Keratinocyte (primary cell): Measurements from ENCODE around the gene SEC61A2. TPM values are rescaled to one million over a fixed set of nuclear protein-coding genes. Genes with fewer than 3 reads are reported as not detected.

Experiments
- DNase-seq: peaks from one replicate; pipeline ENCODE4 v3.0.0-alpha.2; 2011; ENCODE audit warnings: low read depth, missing footprints, low spot score
- FAIRE-seq: peaks from 2 replicates; lab custom pipeline; 2011; peaks lifted over from hg19 to GRCh38; lab: Jason Lieb, UNC
- H2AFZ ChIP-seq: 2 replicates; pipeline ENCODE4 v1.6.0; 2012; ENCODE audit warnings: low read length, control low read depth, inconsistent platforms; ENCODE audit not compliant: control insufficient read depth
- H3K27ac ChIP-seq: 2 replicates; pipeline ENCODE4 v1.5.1; 2011; ENCODE audit warnings: low read length; ENCODE audit not compliant: control insufficient read depth, insufficient read depth
- H3K27me3 ChIP-seq: 3 replicates; pipeline ENCODE4 v1.6.0; 2011; ENCODE audit warnings: low read length; ENCODE audit not compliant: control insufficient read depth, insufficient read depth; ENCODE audit errors: extremely low read depth
- H3K36me3 ChIP-seq, 2 experiments: 2 replicates in 1 of 2; 3 replicates in 1 of 2; pipeline ENCODE4 v1.5.1; 2011; ENCODE audit warnings: low read length in 2 of 2, mild to moderate bottlenecking in 1 of 2; ENCODE audit not compliant: control insufficient read depth in 2 of 2, insufficient read depth in 2 of 2; ENCODE audit errors: extremely low read depth in 1 of 2
- H3K4me1 ChIP-seq: 3 replicates; pipeline ENCODE4 v1.5.1; 2011; ENCODE audit warnings: low read length; ENCODE audit not compliant: control insufficient read depth, insufficient read depth; ENCODE audit errors: extremely low read depth
- H3K4me2 ChIP-seq: 3 replicates; pipeline ENCODE4 v1.6.0; 2011; ENCODE audit warnings: low read depth, low read length; ENCODE audit not compliant: control insufficient read depth, insufficient read depth; ENCODE audit errors: extremely low read depth
- H3K4me3 ChIP-seq, 3 experiments: fragments of 200-600 bp in 1 of 3; sonication (generic) in 1 of 3; 2 replicates in 2 of 3; 3 replicates in 1 of 3; pipeline ENCODE4 v1.5.1; 2011 to 2016; ENCODE audit warnings: low read length in 3 of 3, mild to moderate bottlenecking in 3 of 3, control low read depth in 2 of 3, inconsistent platforms in 1 of 3, low read depth in 1 of 3, mixed read lengths in 1 of 3, mixed run types in 1 of 3, moderate library complexity in 1 of 3; ENCODE audit not compliant: control insufficient read depth in 2 of 3, insufficient read depth in 2 of 3; ENCODE audit errors: extremely low read depth in 1 of 3
- H3K79me2 ChIP-seq: 2 replicates; pipeline ENCODE4 v1.6.0; 2012; ENCODE audit warnings: low read length; ENCODE audit not compliant: control insufficient read depth, insufficient read depth
- H3K9ac ChIP-seq: 3 replicates; pipeline ENCODE4 v1.6.0; 2011; ENCODE audit warnings: low read length; ENCODE audit not compliant: control insufficient read depth, insufficient read depth; ENCODE audit errors: extremely low read depth
- H3K9me1 ChIP-seq: 3 replicates; pipeline ENCODE4 v1.6.0; 2011; ENCODE audit warnings: low read length; ENCODE audit not compliant: control insufficient read depth, insufficient read depth; ENCODE audit errors: extremely low read depth
- H3K9me3 ChIP-seq: 2 replicates; pipeline ENCODE4 v1.5.1; 2012; ENCODE audit warnings: low read depth, low read length; ENCODE audit not compliant: control insufficient read depth
- H4K20me1 ChIP-seq: 3 replicates; pipeline ENCODE4 v1.6.0; 2011; ENCODE audit warnings: low read length; ENCODE audit not compliant: control insufficient read depth, insufficient read depth; ENCODE audit errors: extremely low read depth
- EZH2 ChIP-seq: IDR thresholded peaks from one replicate; pipeline ENCODE4 v1.6.1; 2012; ENCODE audit warnings: inconsistent platforms, mild to moderate bottlenecking, low read length, moderate library complexity
- dilution Hi-C: fragments of 300-500 bp; cut with MboI; formaldehyde crosslinking; loops from one replicate; pipeline ENCODE4 v1.7.0; 2020; ENCODE audit warnings: low sequenced_read_pairs; ENCODE audit not compliant: extremely low pct_ligation_motif_present
- polyA plus RNA-seq, 5 experiments: library from polyadenylated mRNA; depleted of rRNA in 3 of 5; stranded (reverse) in 3 of 5; stranded (forward) in 1 of 5; unstranded in 1 of 5; fragments of >200 nt; gene quantifications; 1 replicate in 1 of 5; 2 replicates in 3 of 5; 3 replicates in 1 of 5; pipeline versions ENCODE4 v1.2.1 to v1.2.3, GENCODE V29; 2011 to 2012; ENCODE audit warnings: missing spikeins in 2 of 5, low read depth in 1 of 5, low replicate concordance in 1 of 5
- TF ChIP-seq, protein P1 (sequence below), 3 experiments: IDR thresholded peaks in 1 of 3; conservative IDR thresholded peaks in 1 of 3; optimal IDR thresholded peaks in 1 of 3; 2 replicates in 2 of 3; 3 replicates in 1 of 3; pipeline versions ENCODE3 to v1.5.1; 2011; ENCODE audit warnings: low read length in 3 of 3, mild to moderate bottlenecking in 3 of 3, moderate library complexity in 2 of 3, control low read depth in 1 of 3, inconsistent platforms in 1 of 3; ENCODE audit not compliant: insufficient read depth in 2 of 3; ENCODE audit errors: extremely low read depth in 1 of 3

Gene SEC61A2
- polyA plus RNA-seq, 1 donor (not counting 4 experiments of a cell fraction or from before 2014, with no cell fraction given), result 13.7 TPM

DNA sequence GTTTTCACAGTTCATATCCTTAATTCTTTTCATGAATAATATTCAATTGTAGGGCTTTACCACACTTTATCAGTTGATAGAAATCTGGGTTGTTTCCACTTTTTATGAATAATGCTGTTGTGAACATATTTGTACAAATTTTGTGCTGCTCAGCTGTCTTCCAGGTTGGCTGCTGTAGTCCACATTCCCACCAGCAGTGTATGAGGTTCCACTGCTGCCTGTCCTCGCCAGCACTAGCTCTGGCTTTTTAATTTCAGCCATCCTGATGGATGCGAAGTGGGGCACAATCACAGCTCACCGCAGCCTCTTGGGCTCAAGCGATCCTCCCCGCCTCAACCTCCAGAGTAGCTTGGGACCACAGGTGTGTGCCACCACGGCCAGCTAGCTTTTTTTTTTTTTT is 33.5 kb downstream of the SEC61A2 start:
- H3K36me3 ChIP-seq, result peaks cover 6 to 13% of the 10 kb centered on the region in 2 experiments
- no peak for FAIRE-seq

GRCh38 chr10:12164085-12164484 is 34.6 kb downstream of the SEC61A2 start:
- Histone ChIP-seq H2AFZ (no peak overlapping the region), H3K27me3 (no peaks in the 10 kb centered on the region), H4K20me1 (peaks cover 2% of the 10 kb centered on the region), H3K4me2 (no peak overlapping the region), H3K27ac (no peak overlapping the region), H3K9me3 (no peaks in the 10 kb centered on the region), H3K4me1 (no peaks in the 10 kb centered on the region), H3K9me1 (no peaks in the 10 kb centered on the region), H3K36me3 (peaks cover 6 to 10% of the 10 kb centered on the region in 2 experiments), H3K4me3 (no peak overlapping the region), H3K9ac (no peak overlapping the region), H3K79me2 (no peaks in the 10 kb centered on the region)
- DNase-seq, result no peak
- no peak for FAIRE-seq
- no peak for TF ChIP-seq EZH2
- TF ChIP-seq, protein P1, sequence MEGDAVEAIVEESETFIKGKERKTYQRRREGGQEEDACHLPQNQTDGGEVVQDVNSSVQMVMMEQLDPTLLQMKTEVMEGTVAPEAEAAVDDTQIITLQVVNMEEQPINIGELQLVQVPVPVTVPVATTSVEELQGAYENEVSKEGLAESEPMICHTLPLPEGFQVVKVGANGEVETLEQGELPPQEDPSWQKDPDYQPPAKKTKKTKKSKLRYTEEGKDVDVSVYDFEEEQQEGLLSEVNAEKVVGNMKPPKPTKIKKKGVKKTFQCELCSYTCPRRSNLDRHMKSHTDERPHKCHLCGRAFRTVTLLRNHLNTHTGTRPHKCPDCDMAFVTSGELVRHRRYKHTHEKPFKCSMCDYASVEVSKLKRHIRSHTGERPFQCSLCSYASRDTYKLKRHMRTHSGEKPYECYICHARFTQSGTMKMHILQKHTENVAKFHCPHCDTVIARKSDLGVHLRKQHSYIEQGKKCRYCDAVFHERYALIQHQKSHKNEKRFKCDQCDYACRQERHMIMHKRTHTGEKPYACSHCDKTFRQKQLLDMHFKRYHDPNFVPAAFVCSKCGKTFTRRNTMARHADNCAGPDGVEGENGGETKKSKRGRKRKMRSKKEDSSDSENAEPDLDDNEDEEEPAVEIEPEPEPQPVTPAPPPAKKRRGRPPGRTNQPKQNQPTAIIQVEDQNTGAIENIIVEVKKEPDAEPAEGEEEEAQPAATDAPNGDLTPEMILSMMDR (optimal IDR thresholded peaks at IDR 0.05 in 1 of 3, IDR thresholded peaks at IDR 0.05 in 1 of 3, conservative IDR thresholded peaks at IDR 0.05 in 1 of 3; ENCODE audit: extremely low read depth in 1 of 3, insufficient read depth in 2 of 3, low read length in 3 of 3), result no peak
- dilution Hi-C loops, result no loop called here

More for the DNA sequence above, 33.5 kb downstream of the SEC61A2 start:
- no peak overlapping the region for H3K9ac ChIP-seq
- no peaks in the 10 kb centered on the region for H3K9me1 ChIP-seq
- no peak overlapping the region for H3K4me2 ChIP-seq
- dilution Hi-C loops, result no loop called here
- no peaks in the 10 kb centered on the region for H3K9me3 ChIP-seq
- TF ChIP-seq, protein P1 (optimal IDR thresholded peaks at IDR 0.05 in 1 of 3, IDR thresholded peaks at IDR 0.05 in 1 of 3, conservative IDR thresholded peaks at IDR 0.05 in 1 of 3; ENCODE audit: extremely low read depth in 1 of 3, insufficient read depth in 2 of 3, low read length in 3 of 3), result no peak
- no peak for TF ChIP-seq EZH2
- H3K79me2 ChIP-seq, result no peaks in the 10 kb centered on the region
- no peak overlapping the region for H2AFZ ChIP-seq
- H3K4me3 ChIP-seq, result no peak overlapping the region
- H3K27ac ChIP-seq, result no peak overlapping the region
- H3K27me3 ChIP-seq, result no peaks in the 10 kb centered on the region
- peaks cover 2% of the 10 kb centered on the region for H4K20me1 ChIP-seq
- no peaks in the 10 kb centered on the region for H3K4me1 ChIP-seq
- DNase-seq, result no peak
